GM19324 (cell line): Measurements from ENCODE around the gene POLR3K.

ENCODE experiments used
- ATAC-seq: cut with Tn5 transposase; IDR thresholded peaks from one replicate; pipeline ENCODE4 v1.9.1; 2021; ENCODE audit warnings: mild to moderate bottlenecking, moderate library complexity; ENCODE audit not compliant: unreplicated experiment, low FRiP score

The POLR3K gene

GRCh38 chr16:53346-54236, at the start of gene POLR3K, which contains the start of gene SNRNP25:
Gene POLR3K, minus strand, starts transcription at chr16:53608. Its CDS starts 22 bp downstream, at chr16:53586.
Gene SNRNP25, plus strand, starts transcription at chr16:53828. Its CDS starts 189 bp downstream, at chr16:54017.
- ATAC-seq = peak; percentile 93

- no peak for ATAC-seq
Measured at GRCh38 chr16:102060-102855, 48.9 kb upstream of the POLR3K start.

GRCh38 chr16:101586-101985, 48.2 kb upstream of the POLR3K start:
- no peak for ATAC-seq

- ATAC-seq = no peak
Measured at GRCh38 chr16:100989-101388, 47.6 kb upstream of the POLR3K start.

- no peak for ATAC-seq
Measured at GRCh38 chr16:97822-98221, 44.4 kb upstream of the POLR3K start.

GRCh38 chr16:96935-97381, 43.5 kb upstream of the POLR3K start:
- ATAC-seq = peak; percentile 50

GRCh38 chr16:94918-95265, 41.5 kb upstream of the POLR3K start:
- no peak for ATAC-seq

GRCh38 chr16:92431-93339, 39.3 kb upstream of the POLR3K start:
- no peak for ATAC-seq

- ATAC-seq = no peak
Measured at GRCh38 chr16:91484-91883, 38.1 kb upstream of the POLR3K start.

- ATAC-seq = no peak
Measured at GRCh38 chr16:89391-90302, 36.2 kb upstream of the POLR3K start.

- ATAC-seq = no peak
Measured at GRCh38 chr16:88613-89012, 35.2 kb upstream of the POLR3K start.

GRCh38 chr16:86483-86952, 33.1 kb upstream of the POLR3K start:
- no peak for ATAC-seq

- ATAC-seq = no peak
Measured at GRCh38 chr16:85865-86264, 32.5 kb upstream of the POLR3K start.

- ATAC-seq = no peak
Measured at GRCh38 chr16:85407-85782, 32.0 kb upstream of the POLR3K start.

- ATAC-seq = no peak
Measured at GRCh38 chr16:84718-85406, 31.5 kb upstream of the POLR3K start.

GRCh38 chr16:83781-84615, 30.6 kb upstream of the POLR3K start:
- no peak for ATAC-seq

GRCh38 chr16:83060-83603, 29.7 kb upstream of the POLR3K start:
- ATAC-seq = no peak
